ENCODE measurements around the gene DYNC1I1.

DNA sequence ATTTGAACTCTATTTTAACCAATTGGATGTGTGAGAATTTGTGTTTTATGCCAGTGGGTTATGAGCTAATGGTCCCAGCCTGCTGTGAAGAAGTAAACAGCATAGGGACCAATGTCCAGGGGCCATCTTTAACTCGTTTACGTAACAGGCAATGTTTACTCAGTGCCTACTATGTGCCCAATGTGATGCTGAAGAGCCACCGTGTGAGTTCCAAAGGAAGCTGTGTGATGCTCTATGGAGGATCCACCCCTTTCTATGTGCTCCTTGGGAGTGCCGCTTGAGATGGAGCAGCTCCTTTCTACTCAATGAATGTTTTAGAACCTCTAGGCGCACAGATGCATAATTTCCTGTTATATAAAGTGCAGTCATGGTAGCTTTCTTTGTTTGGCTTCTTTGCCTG is 21.3 kb downstream of the DYNC1I1 start:
- TF ChIP-seq EZH2 (IDR thresholded peaks at IDR 0.05; ENCODE audit: borderline replicate concordance, low read depth, low read length, severe bottlenecking) (no peak), POLR2A (IDR thresholded peaks at IDR 0.05; ENCODE audit: low read depth, low read length) (no peak), GATA2 (IDR thresholded peaks at IDR 0.05; ENCODE audit: insufficient read depth, insufficient read length, low read depth, low read length) (no peak), POLR2AphosphoS5 (IDR thresholded peaks at IDR 0.05; ENCODE audit: insufficient read depth, low read depth, low read length) (no peak), MYC (IDR thresholded peaks at IDR 0.05; ENCODE audit: low read depth, low read length) (no peak), FOS (IDR thresholded peaks at IDR 0.05; ENCODE audit: borderline replicate concordance, insufficient read depth, low read length) (no peak), JUN (IDR thresholded peaks at IDR 0.05; ENCODE audit: borderline replicate concordance, insufficient read depth, insufficient read length, low read depth) (no peak)
- TF ChIP-seq, protein P1, sequence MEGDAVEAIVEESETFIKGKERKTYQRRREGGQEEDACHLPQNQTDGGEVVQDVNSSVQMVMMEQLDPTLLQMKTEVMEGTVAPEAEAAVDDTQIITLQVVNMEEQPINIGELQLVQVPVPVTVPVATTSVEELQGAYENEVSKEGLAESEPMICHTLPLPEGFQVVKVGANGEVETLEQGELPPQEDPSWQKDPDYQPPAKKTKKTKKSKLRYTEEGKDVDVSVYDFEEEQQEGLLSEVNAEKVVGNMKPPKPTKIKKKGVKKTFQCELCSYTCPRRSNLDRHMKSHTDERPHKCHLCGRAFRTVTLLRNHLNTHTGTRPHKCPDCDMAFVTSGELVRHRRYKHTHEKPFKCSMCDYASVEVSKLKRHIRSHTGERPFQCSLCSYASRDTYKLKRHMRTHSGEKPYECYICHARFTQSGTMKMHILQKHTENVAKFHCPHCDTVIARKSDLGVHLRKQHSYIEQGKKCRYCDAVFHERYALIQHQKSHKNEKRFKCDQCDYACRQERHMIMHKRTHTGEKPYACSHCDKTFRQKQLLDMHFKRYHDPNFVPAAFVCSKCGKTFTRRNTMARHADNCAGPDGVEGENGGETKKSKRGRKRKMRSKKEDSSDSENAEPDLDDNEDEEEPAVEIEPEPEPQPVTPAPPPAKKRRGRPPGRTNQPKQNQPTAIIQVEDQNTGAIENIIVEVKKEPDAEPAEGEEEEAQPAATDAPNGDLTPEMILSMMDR (IDR thresholded peaks at IDR 0.05; ENCODE audit: extremely low read depth in 1 of 2, insufficient read depth in 1 of 2, low read depth in 1 of 2, low read length in 2 of 2), result no peak
- TF ChIP-seq, protein P2, sequence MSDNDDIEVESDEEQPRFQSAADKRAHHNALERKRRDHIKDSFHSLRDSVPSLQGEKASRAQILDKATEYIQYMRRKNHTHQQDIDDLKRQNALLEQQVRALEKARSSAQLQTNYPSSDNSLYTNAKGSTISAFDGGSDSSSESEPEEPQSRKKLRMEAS (IDR thresholded peaks at IDR 0.05; ENCODE audit: insufficient read depth, insufficient read length), result no peak
